ENCODE results near the gene SLC16A3. TPM values are rescaled to one million over a fixed set of nuclear protein-coding genes. Genes with fewer than 3 reads are reported as not detected.

Gene SLC16A3
- total and polyA plus RNA-seq, 2 of the 4 experiments (the other 2 are of a cell fraction), result 49.1 to 181 TPM

- no peaks in the 10 kb centered on the region for H3K4me1 ChIP-seq (ENCODE audit: control insufficient read depth, insufficient read depth, low read length)
- H2AK9ac ChIP-seq (replicated peaks; ENCODE audit: low read depth, low read length, poor library complexity), result no peak overlapping the region
- no peak overlapping the region for H2BK15ac ChIP-seq (ENCODE audit: low read depth, low read length)
- H4K91ac ChIP-seq (ENCODE audit: insufficient read depth, low read depth, low read length), result no peak overlapping the region
- no peak overlapping the region for H3K56ac ChIP-seq (ENCODE audit: extremely low read depth, insufficient read depth, low read length)
- intact Hi-C loops (cut with micrococcal nuclease) (no loop called here), in situ Hi-C loops (cut with MboI; ENCODE audit: low sequenced_read_pairs) (no loop called here), dilution Hi-C loops (cut with HindIII; ENCODE audit: low sequenced_read_pairs, unreplicated experiment) (no loop called here)
- peaks cover 73% of the 10 kb centered on the region for H3K36me3 ChIP-seq (ENCODE audit: control insufficient read depth, insufficient read depth, low read length)
- no peaks in the 10 kb centered on the region for H3K9me3 ChIP-seq (ENCODE audit: control insufficient read depth, insufficient read depth, low read length)
- no peak overlapping the region for H4K5ac ChIP-seq (ENCODE audit: low read depth, low read length)
- BruUV-seq (replicated peaks), result no TSS peak
- DNase-seq (no peak), ATAC-seq (ENCODE audit: low read depth) (no peak)
- no peak overlapping the region for H3K4ac ChIP-seq (ENCODE audit: low read depth, low read length)
- no peak overlapping the region for H4K8ac ChIP-seq (ENCODE audit: low read depth in 2 of 2, low read length in 2 of 2)
- 94% methylated on average over 3 of the region's 14 CpGs; no CpG with 5 or more reads in 1 of the 2 experiments for WGBS, 2 experiments (ENCODE audit: extremely low coverage in 2 of 2, insufficient read length in 1 of 2)
- ChIA-PET CTCF (no interaction called here), POLR2A (ENCODE audit: unreplicated experiment) (no interaction called here)
- no peak overlapping the region for H3K18ac ChIP-seq (ENCODE audit: low read depth, low read length)
- peaks cover 81% of the 10 kb centered on the region for H4K20me1 ChIP-seq (ENCODE audit: insufficient read depth, low read length)
- no peak overlapping the region for H3K4me3 ChIP-seq (ENCODE audit: insufficient read depth, low read depth, low read length)
- H2BK5ac ChIP-seq (ENCODE audit: low read depth, low read length, poor library complexity, severe bottlenecking), result no peak overlapping the region
- no peak overlapping the region for H2BK20ac ChIP-seq (ENCODE audit: low read depth, low read length)
- no peak overlapping the region for H2AFZ ChIP-seq (replicated peaks; ENCODE audit: low read length, poor library complexity)
- H3K79me1 ChIP-seq (ENCODE audit: low read depth in 1 of 2, low read length in 2 of 2), result peaks cover 45 to 77% of the 10 kb centered on the region in 2 experiments
- H3K14ac ChIP-seq (replicated peaks; ENCODE audit: low read depth, low read length), result no peak overlapping the region
- no peaks in the 10 kb centered on the region for H3K27me3 ChIP-seq (ENCODE audit: control insufficient read depth, insufficient read depth, low read length)
- no peak overlapping the region for H2AK5ac ChIP-seq (ENCODE audit: low read depth, low read length)
- peaks cover 18% of the 10 kb centered on the region for H3K9me1 ChIP-seq (ENCODE audit: insufficient read depth, low read length)
- no peak overlapping the region for H3K9ac ChIP-seq (ENCODE audit: low read depth, low read length)
- no peak overlapping the region for H2BK120ac ChIP-seq (ENCODE audit: low read depth, low read length)
- TF ChIP-seq POLR2A (IDR thresholded peaks at IDR 0.05; ENCODE audit: low read depth, low read length), result peak; percentile 43; the same call in 1 of the 2 replicates
- no peak for TF ChIP-seq RAD21 (IDR thresholded peaks at IDR 0.05; ENCODE audit: low read length)
- TF ChIP-seq SMC3 (IDR thresholded peaks at IDR 0.05; ENCODE audit: low read depth, low read length), result no peak
- H3K4me2 ChIP-seq (ENCODE audit: low read depth, low read length), result no peak overlapping the region
- H3K23ac ChIP-seq (ENCODE audit: low read depth, low read length), result no peak overlapping the region
- H3K27ac ChIP-seq (ENCODE audit: insufficient read depth, low read length), result no peak overlapping the region
These were observed 27.5 kb downstream of the SLC16A3 start for GRCh38 chr17:82256242-82256885.
